Activated CD4-positive, alpha-beta T cell treated with anti-CD3 and anti-CD28 coated beads, Interleukin-2, amount 50 U/mL, for 24 hours (primary cell): ENCODE measurements around the gene TSHZ1.

Experiments
- DNase-seq, 2 donors: peaks; one replicate each; pipeline ENCODE4 v3.0.0-alpha.2; 2020; ENCODE audit warnings: low read depth in 1 of 2, low spot score in 1 of 2

The TSHZ1 gene

GRCh38 chr18:75220551-75221355, 10.2 kb downstream of the TSHZ1 start:
- DNase-seq = no peak

DNA sequence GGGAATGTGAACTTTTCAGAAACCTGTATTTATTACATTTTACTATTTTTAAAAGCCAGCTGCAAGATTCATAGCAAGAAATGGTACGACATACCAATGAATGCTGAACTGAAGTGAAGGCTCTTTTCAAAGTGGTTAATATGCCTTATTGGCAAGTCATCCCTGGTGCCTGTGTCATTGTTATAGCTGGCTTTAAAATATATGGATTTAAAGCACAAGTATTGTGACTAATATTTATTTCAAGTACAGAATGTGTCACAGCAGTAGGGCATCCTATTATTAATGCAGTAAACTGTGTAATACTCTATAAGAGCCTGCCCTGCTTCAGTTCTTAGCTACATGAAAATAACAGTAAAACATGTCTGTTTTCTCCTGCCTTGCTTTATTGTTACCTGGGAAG, 10.8 kb downstream of the TSHZ1 start:
- no peak for DNase-seq

DNA sequence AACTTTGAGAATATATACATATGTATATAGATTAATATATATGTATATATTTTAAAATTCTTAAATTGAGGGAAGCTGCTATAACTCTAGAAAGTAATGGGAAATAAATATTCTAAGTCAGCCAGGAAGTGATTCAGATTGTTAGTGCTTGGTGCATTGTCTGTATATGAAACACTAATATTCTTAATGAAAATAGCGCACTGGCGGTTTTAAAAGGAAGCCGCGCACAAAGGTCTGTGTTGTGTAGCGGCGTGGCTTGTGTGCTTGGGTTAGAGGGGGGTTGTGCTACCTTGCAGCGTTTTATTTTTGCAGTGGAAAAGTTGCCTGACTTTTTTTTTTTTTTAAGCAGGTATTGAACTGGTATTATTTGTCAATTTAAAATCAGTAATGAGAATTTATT, 11.3 kb downstream of the TSHZ1 start:
- no peak for DNase-seq

DNA sequence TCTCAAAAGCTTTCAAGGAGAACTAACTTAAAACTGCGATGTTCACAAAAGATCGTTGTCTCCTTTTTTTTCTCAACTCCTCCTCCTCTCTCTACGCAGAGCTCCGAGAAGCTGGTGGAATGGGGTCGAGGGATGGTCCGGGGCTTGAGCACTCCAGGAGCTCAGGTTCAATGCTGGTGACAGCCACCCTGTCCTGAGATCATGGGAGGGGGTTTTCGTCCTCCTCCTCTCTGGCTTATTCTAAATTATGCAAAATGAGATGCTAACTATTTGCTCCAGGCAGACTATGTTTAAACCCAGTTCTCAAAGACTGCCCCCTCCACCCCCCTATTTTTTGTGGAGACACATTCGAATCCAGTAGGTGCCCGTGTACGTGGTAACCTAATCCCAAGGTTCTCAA, 11.8 kb downstream of the TSHZ1 start:
- DNase-seq = no peak

GRCh38 chr18:75223687-75224347, 13.2 kb downstream of the TSHZ1 start:
- no peak for DNase-seq

DNA sequence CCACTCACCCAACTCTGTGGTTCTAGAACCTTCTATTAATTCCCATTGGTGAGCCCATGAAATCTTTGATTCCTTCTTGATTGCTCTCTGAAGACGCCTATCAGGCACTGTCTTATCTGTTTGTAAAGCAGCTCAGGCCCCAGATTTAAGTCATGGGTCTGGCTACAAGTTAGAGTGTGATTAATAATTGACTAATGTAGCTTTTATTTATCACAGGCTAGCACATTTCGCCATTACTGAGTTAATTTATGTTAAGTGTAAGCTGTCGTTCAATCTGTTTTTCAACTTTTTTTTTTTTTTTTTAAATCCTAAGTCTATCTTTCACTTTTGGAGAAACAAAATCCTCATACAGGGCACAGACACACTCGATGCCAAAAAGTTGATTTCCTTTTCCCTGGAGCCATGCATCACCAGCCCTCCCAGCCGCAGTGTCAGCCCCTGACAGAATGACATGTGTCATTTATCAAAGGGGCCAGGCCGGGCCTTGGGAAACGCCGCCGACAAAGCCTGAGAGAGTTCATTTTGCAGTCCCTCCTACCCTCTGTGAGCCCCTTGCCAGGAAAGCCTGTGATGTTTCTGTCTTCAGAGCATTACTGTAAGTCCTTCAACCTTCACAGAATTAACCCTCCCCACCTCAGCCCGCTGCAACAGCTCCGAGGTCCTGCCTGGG, 15.8 kb downstream of the TSHZ1 start:
- DNase-seq = no peak

GRCh38 chr18:75226956-75227316, 16.3 kb downstream of the TSHZ1 start:
- DNase-seq = no peak

- no peak for DNase-seq
Observed at GRCh38 chr18:75227535-75228296, 17.1 kb downstream of the TSHZ1 start.

GRCh38 chr18:75228967-75229366, 18.4 kb downstream of the TSHZ1 start:
- no peak for DNase-seq

DNA sequence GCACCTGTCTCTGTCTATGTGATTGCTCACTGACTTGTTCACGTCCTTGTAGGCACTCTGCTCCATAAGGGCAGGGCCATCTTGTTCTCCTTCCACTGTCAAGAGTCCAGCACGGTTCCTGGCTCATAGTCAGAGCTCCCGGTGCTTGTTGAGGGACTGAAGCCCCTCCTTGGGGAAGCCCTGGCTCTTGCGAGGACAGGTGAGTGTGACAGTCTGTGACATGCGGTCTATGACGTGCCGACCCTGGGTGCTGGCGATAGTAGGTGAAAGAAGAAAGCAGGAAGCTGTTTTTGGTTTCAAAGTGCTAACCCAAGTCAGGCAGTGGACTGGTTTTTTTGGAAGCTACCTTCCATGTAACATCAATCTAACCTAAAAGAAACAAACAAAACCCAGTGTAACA, 18.8 kb downstream of the TSHZ1 start:
- DNase-seq = no peak

- no peak for DNase-seq
Observed at GRCh38 chr18:75230163-75231052, 19.8 kb downstream of the TSHZ1 start.

- no peak for DNase-seq
Observed at GRCh38 chr18:75231053-75231406, 20.4 kb downstream of the TSHZ1 start.

DNA sequence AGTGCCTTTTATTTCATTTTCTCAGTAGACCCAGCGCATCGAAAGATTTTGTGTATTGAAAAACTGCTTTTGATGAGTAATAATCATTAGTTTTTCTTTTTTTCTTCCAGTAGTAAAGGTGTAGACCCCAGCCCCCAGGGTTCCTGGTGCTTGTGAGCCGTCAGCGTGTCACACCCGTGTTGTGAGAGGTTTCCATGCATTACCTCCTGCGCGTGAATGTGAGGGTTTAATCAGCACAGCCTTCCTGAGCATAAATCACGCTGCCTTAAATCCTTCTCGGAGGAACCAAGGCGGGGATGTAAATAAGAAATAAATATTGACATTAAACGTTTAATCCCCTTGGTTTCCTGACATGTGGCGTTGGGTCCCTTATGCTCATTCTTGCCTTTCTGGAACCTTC, 24.3 kb downstream of the TSHZ1 start:
- DNase-seq = no peak

DNA sequence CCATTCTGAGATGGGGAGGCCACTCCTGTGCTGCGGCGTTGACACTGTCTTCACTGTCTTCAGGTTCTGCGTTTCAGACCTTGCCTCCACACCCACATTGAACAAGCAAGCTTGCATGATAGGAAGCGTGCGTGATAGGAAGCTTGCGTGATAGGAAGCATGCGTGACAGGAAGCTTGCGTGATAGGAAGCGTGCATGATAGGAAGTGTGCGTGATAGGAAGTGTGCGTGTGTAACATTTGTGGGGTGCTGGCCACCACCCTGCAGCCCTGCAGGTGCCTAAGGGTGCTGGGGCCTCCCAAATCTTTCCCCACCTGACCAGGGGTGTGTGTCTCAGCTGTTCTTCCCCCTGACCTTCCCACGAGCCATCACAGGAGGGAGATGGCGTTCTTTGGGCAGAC, 25.3 kb downstream of the TSHZ1 start:
- DNase-seq = no peak

GRCh38 chr18:75238100-75238499, 27.5 kb downstream of the TSHZ1 start:
- no peak for DNase-seq

DNA sequence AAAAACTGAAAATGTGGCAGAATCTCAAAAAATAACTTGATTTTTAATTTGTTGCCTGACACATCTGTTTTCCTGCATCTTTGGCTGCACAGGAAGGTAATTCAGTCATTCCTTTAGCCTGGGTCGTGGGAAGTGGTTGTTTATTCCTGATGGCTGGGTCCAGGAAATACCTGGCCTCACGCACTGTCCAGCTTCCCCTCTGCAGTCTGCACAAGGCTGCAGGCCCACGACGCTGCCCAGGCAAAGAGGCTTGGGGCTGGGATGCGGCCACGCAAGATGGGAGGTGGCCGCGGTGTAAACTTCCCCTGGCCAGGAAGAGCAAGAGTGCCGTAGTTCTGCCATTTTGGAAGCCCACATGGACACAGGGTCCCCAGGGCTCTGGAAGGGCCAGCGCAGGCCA, 28.2 kb downstream of the TSHZ1 start:
- DNase-seq = no peak

DNA sequence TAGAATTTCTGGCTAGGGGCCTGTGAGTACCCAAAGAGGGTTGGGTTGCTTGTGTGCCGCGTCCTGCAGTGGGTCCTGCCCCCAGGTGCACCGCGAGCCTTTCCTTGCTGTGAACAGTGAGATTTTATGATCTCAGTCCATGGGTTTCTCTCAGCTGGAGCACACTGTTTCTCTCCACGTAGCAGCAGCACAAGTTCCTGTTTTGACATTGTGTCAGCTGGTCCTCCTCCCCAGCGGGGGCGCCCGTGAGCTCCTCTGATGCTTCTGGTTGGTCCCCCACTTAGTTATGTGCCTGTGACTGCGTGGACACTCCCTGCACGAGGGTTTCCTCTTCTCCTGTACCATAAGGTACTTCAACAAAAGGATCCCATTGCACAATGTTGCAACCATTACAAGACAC, 29.8 kb downstream of the TSHZ1 start:
- no peak for DNase-seq

- no peak for DNase-seq
Observed at GRCh38 chr18:75241705-75242104, 31.1 kb downstream of the TSHZ1 start.

- no peak for DNase-seq
Observed at GRCh38 chr18:75244351-75245313, 34.0 kb downstream of the TSHZ1 start.
